22Rv1 (cell line): Measurements from ENCODE around the gene PRDM2.

Experiments used
- H3K27ac ChIP-seq: fragments of 450-650 bp; 2 replicates; pipeline ENCODE4 v1.5.1; 2017
- ZFX ChIP-seq: fragments of 450-650 bp; IDR thresholded peaks from 2 replicates; pipeline ENCODE4 v1.6.1; 2017; ENCODE audit warnings: antibody characterized with exemption, borderline replicate concordance
- TF ChIP-seq, protein P1 (sequence below): fragments of 450-650 bp; IDR thresholded peaks from 2 replicates; pipeline ENCODE4 v1.5.1; 2017; ENCODE audit warnings: mild to moderate bottlenecking

PRDM2 gene

DNA sequence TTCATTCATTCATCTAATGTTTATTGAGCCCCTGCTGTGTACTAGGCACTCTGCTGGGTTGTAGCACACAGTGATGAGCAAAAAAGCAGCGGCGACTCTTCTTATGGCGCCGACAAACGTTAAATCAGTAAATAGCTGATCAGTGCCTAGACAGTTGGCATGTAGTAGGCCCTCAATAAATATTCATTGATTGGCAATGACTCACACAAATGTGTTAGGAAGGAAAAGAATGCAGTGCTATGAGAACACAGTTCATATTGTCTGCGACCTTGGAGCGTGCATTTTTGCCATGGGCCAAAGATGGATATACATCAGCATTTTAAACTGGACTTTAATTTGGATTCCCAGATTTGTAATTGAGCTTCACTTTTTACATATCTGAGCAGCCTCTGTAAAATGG, 52.0 kb downstream of the PRDM2 start:
- no peak overlapping the region for H3K27ac ChIP-seq

DNA sequence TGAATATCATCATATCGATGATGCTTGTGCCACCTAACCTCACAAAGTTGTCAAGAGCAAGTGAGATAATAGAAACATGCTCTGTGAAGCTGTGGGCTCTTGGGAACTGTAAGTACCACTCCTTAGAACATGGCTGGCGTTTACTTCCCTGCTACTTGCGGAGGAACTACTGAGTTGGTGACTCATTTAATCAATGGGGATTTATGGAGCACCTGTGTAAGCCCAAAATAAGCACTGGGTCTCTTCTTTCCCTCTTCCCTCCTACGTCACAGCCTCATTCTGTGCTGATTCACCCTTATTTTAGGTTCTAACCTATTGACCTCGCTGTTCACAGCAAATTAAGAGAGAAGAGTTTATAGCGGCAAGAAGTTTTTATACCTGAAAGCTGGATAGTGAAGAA, 52.9 kb downstream of the PRDM2 start:
- H3K27ac ChIP-seq, result no peak overlapping the region
- no peak for TF ChIP-seq ZFX
- TF ChIP-seq, protein P1, sequence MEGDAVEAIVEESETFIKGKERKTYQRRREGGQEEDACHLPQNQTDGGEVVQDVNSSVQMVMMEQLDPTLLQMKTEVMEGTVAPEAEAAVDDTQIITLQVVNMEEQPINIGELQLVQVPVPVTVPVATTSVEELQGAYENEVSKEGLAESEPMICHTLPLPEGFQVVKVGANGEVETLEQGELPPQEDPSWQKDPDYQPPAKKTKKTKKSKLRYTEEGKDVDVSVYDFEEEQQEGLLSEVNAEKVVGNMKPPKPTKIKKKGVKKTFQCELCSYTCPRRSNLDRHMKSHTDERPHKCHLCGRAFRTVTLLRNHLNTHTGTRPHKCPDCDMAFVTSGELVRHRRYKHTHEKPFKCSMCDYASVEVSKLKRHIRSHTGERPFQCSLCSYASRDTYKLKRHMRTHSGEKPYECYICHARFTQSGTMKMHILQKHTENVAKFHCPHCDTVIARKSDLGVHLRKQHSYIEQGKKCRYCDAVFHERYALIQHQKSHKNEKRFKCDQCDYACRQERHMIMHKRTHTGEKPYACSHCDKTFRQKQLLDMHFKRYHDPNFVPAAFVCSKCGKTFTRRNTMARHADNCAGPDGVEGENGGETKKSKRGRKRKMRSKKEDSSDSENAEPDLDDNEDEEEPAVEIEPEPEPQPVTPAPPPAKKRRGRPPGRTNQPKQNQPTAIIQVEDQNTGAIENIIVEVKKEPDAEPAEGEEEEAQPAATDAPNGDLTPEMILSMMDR, result no peak

More for the DNA sequence above, 52.0 kb downstream of the PRDM2 start:
- no peak for TF ChIP-seq ZFX
- TF ChIP-seq, protein P1, result no peak

DNA sequence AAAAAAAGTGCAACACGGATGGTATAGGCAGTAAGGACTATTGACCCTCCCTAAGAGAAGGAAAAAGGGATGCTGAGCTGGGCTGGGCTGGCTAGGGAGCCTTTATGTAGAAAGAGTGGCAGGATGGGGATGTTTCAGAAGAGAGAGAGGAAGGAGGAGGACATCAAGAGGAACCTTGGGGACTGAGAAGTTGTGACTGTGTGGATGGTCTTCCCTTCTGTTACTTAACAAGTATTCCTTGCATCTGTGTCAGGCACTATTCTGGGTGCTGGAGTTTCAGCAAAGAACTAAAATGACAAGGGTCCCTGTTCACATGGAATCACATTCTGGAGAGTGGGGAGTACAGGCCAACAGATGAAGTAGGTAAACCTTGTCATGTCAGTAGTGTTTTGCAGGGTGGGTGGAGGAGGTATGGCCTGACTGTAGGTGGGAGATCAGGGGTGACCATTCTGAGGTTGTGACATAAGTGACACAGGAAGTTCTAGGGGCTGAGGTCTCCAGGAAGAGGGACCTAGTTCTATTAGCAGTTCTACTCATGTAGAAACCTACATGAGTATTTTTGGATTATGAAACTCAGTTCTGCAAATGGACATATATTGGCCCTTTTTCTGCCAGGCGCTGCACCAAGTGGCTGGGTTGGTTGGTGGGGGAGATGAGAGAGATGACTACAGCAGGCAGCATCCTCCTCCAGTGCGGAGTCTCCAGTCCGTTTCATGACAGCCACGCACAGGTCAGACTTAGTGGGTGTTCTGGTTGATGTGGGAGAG, 53.8 kb downstream of the PRDM2 start:
- no peak overlapping the region for H3K27ac ChIP-seq

DNA sequence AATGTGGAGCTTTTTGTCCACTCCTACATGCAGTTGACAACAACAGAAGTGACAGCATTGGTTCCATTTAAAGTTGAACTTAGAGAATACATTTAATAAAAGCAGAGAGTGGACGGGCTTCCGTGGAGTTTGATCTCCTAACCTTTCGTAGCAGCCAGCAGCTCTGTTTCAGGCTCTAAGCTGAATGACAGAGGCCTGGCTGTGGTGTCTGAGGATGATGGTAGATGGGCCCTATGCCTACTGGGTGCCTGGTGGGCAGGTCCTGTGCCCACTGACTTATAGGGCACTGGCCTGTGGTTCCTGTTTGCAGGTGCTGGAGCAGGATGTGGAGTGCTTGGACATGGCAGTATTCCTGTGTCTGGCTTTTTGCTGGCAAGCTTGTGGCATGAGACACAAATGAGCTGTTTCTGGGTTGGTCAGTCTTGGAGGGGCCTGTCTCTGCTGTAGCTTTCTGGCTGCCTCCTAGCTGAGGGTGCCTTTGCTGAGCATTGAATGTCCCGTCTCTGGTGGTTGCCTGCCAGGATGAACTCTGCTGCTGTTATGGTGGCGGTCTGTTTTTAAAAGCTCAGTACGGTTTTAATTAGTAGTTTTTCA, 54.6 kb downstream of the PRDM2 start:
- no peak overlapping the region for H3K27ac ChIP-seq
- TF ChIP-seq ZFX, result no peak
- TF ChIP-seq, protein P1, result no peak

More for the DNA sequence above, 53.8 kb downstream of the PRDM2 start:
- TF ChIP-seq, protein P1, result no peak
- no peak for TF ChIP-seq ZFX

DNA sequence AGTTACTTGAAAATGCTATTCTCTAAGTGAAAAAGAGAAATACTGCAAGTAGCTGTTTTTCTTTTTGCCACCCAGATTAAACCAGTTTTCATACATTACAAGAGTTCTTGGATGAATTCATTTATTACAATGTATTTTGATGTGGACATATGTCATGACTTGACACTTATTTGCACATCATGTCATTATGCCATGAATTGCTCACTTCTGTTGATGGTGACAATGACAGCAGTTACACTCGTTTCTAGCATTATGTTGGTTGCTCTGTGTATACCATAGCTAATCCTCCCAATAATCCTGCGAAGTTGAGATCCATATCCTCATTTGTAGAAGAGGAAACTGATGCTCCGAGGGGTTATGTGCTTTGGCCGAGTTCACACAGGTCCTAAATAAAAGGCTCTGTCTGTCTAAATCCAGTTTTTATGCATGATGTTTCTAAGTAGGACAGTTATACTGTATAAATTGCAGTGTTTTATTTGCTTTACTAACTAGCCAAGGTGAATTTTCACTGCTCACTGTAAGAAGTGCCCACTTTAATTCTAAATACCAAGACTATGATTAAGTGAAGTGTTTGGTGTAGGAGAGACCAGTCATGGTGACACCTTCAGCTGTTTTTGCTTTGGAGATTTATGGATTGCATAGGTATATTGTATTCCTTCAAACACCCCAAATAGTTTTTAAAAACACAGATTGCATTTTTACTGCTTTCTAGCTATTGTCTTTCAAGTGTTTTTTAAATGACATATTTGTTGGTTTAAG, 56.7 kb downstream of the PRDM2 start:
- TF ChIP-seq, protein P1, result no peak
- TF ChIP-seq ZFX, result no peak

DNA sequence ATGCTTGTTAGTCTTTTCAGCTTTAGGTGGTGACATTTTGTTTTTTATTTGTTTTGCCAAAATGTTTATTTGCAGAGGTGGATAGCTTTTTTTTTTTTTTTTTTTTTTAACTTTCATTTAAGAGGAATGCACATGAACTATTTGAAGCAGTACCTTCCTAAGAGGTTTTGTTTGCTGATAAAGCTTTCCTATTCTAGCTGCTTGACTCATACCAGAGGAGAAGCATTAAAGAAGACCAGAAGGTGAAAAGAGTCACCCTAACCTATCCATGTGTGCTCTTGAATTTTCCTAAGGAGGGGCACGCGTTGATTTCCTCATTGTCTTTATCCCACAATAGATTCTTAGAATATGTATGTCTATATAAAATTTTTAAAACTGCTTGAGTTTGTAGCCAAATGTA, 57.7 kb downstream of the PRDM2 start:
- TF ChIP-seq, protein P1, result no peak
- no peak for TF ChIP-seq ZFX
- H3K27ac ChIP-seq, result no peak overlapping the region

More for the DNA sequence above, 56.7 kb downstream of the PRDM2 start:
- no peak overlapping the region for H3K27ac ChIP-seq

DNA sequence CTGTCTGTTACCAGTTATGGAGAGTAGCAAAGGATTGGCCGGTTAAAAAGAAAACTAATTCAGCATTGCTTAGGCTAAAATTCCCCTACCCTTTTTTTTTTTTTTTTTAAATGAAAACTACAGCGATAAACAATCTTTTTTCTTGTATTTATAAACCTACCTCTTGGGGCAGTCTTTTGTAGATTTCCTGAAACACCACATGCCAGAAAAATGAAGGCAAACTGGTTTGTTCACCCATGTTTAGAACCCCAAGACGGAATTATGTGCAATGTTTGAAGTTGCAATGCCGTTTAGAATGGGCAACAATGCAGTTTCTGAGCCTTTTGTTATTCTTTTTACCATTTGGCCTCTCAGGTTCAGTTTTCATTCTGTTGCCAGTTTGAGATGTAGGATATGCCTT, 59.1 kb downstream of the PRDM2 start:
- H3K27ac ChIP-seq, result no peak overlapping the region
- no peak for TF ChIP-seq ZFX
